Measurements from ENCODE around the gene GRID1.

DNA sequence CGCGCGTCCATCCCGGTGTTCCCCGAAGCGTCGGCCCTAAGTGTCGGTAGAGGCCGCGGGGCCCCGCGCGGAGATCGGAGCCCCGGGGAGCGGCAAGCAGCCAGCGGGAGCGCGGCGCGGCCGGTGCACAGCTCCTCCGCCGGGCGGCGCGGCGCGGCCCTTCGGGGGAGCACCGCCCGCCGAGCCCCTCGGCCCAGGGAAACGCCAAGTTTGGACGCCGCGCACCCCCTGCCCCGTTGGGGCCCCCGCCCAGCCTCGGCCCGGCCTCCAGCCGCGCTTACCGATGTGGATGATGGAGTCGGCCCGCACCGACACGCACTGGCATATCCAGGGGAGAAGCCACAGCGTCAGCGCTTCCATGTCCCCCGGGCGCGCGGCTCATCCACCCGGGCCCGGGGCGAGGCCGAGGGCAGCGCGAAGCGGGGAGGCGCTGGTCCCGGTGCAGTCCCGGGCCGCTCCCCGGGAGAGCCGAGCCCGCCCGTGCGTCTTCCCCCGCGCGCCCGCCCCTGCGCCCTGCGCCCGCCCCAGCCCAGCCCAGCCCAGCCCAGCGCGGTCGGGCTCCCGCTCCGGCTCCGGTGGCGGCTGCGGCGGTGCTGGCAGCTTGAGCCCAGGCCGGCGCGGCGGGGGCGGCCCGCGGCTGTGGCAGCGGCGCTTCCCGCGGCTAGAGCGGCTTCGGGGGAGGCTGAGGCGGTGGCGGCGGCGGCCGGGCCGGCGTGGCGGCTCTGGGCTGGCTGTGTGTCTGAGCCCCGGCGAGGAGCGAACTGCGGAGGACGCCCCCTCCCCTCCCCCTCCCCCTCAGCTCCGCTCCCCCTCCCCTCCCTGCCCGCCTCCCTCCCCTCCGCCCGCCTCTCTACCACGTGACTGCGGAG lies at the start of gene GRID1:
- peak in 1 of 6 experiments; percentile 7 for TF ChIP-seq CTCF (IDR thresholded peaks at IDR 0.05)
- TF ChIP-seq POLR2A (IDR thresholded peaks at IDR 0.05) = no peak

All from esophagus squamous epithelium (tissue), 4 donors.